Measurements from ENCODE around the gene TP53INP2.

- TF ChIP-seq EP300 (IDR thresholded peaks at IDR 0.05; ENCODE audit: borderline replicate concordance) (no peak), FOXM1 (IDR thresholded peaks at IDR 0.05; ENCODE audit: borderline replicate concordance, low read depth) (no peak), REST (IDR thresholded peaks at IDR 0.05; ENCODE audit: low read depth) (no peak), CREB1 (IDR thresholded peaks at IDR 0.05; ENCODE audit: low read depth) (no peak), MAX (IDR thresholded peaks at IDR 0.05) (no peak), RAD21 (IDR thresholded peaks at IDR 0.05; ENCODE audit: low read depth) (no peak), CEBPB (IDR thresholded peaks at IDR 0.05) (no peak)
These were observed 40.8 kb upstream of the TP53INP2 start for GRCh38 chr20:34663213-34663943.

All from Ishikawa (cell line).